GM19240 (cell line): ENCODE measurements around the gene TMEM219.

Source experiments
- DNase-seq: peaks from one replicate; pipeline ENCODE4 v3.0.0; 2011; ENCODE audit warnings: low spot score; ENCODE audit not compliant: insufficient read length

The TMEM219 gene

GRCh38 chr16:29982560-29983419, 20.9 kb downstream of the TMEM219 start:
- DNase-seq, result no peak

- peak; percentile 2 for DNase-seq
Observed at GRCh38 chr16:29983420-29984136, 21.7 kb downstream of the TMEM219 start.

- DNase-seq, result no peak
Observed at GRCh38 chr16:29984137-29984763, 22.4 kb downstream of the TMEM219 start.

GRCh38 chr16:29984764-29985147, 22.9 kb downstream of the TMEM219 start:
- DNase-seq, result no peak

- DNase-seq, result no peak
Observed at GRCh38 chr16:29985271-29985811, 23.5 kb downstream of the TMEM219 start.

GRCh38 chr16:29986231-29986630, 24.4 kb downstream of the TMEM219 start:
- DNase-seq, result no peak

- no peak for DNase-seq
Observed at GRCh38 chr16:29986931-29987330, 25.1 kb downstream of the TMEM219 start.

GRCh38 chr16:29987371-29988085, 25.6 kb downstream of the TMEM219 start:
- no peak for DNase-seq

- no peak for DNase-seq
Observed at GRCh38 chr16:29988346-29989075, 26.6 kb downstream of the TMEM219 start.

GRCh38 chr16:29989111-29989858, 27.4 kb downstream of the TMEM219 start:
- no peak for DNase-seq

GRCh38 chr16:29990034-29990433, 28.2 kb downstream of the TMEM219 start:
- no peak for DNase-seq

- DNase-seq, result no peak
Observed at GRCh38 chr16:29990883-29991570, 29.1 kb downstream of the TMEM219 start.

GRCh38 chr16:29991571-29991904, 29.7 kb downstream of the TMEM219 start:
- no peak for DNase-seq

- DNase-seq, result no peak
Observed at GRCh38 chr16:29992344-29992967, 30.6 kb downstream of the TMEM219 start.

GRCh38 chr16:29993191-29993902, 31.5 kb downstream of the TMEM219 start:
- DNase-seq, result no peak

- no peak for DNase-seq
Observed at GRCh38 chr16:29993903-29994599, 32.2 kb downstream of the TMEM219 start.

- peak; percentile 88 for DNase-seq
Observed at GRCh38 chr16:29994600-29995323, 32.9 kb downstream of the TMEM219 start.
